ENCODE results near the gene SCD5.

Gene SCD5

GRCh38 chr4:82718162-82718940, 80.2 kb downstream of the SCD5 start:
- no peak for DNase-seq

- DNase-seq, result no peak
These were observed 82.6 kb downstream of the SCD5 start for GRCh38 chr4:82715731-82716617.

GRCh38 chr4:82713856-82714255, 84.7 kb downstream of the SCD5 start:
- DNase-seq, result no peak

DNA sequence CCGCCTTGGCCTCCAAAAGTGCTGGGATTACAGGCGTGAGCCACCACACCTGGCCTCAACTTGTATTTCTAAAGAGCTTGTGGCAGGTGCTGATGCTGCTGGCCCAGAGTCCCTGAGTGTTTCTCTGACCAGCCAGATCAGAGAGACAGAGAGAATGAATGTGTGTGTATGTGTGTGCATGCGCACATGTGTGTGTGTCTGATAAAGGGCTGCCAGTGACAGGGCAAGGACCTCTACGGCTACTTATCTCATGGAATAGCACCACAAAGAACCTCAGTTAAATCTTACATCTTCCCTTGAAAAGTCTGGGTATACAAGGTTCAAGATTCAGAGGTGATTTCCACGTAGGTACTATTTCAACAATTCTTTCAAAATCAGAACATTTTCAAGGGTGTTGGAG, 86.0 kb downstream of the SCD5 start:
- no peak for DNase-seq

DNA sequence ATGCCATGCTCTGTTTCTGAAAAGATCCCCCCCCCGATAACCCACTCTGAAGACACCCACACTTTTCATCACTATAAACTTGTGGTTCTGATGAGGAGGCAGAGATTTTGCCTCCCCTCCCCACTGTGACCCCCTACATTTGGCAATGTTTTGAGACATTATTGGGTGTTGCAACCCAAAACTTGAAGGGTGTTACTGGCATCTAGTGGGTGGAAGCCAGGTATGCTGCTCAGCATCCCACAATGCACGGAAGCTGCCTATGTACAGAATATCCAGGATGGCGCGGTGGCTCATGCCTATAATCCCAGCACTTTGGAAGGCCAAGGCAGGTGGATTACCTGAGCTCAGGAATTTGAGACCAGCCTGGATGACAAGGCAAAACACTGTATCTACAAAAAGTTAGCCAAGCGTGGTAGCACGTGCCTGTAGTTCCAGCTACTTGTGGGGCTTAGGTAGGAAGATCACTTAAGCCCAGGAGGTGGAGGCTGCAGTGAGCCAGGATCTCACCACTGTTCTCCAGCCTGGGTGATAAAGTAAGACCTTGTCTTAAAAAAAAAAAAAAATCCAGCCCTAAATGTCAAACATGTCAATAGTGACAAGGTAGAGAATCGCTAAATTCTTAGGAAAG, 87.3 kb downstream of the SCD5 start:
- DNase-seq, result no peak

DNA sequence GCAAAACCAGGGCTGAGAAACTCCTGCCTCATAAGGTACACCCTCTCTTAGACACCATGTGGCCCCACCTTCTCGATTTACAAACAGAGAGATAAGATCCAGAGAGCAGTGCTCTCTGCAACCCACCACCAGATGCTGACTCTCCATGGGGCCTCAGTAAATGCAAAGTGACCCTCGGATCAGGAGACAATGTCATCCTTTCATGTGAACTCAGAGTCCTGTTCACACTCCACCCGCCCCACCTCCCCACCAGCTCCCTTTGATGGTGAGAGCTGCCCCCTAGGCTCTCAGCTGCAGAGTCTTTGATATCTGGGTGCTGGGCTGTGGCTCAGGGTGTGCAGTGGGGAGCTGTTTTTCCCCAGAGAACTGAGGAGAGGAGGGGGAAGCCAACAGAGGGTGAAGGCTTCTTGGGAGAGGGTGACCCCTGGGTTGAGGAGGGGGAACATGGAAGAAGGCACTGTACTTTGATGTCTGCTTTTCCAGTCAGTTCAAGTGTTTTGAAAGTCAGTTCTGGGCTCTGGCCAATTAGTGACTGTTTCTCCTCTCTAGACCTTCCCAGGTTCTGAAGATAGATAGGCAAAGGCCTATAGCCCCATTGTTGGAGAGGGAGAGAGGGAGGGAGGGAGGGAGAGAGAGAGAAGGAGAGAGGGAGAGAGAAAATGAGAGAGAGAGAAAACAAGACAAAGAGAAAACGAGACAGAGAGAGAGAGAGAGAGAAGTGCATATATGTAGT, 88.2 kb downstream of the SCD5 start:
- no peak for DNase-seq

GRCh38 chr4:82708982-82709381, 89.6 kb downstream of the SCD5 start:
- DNase-seq, result no peak

DNA sequence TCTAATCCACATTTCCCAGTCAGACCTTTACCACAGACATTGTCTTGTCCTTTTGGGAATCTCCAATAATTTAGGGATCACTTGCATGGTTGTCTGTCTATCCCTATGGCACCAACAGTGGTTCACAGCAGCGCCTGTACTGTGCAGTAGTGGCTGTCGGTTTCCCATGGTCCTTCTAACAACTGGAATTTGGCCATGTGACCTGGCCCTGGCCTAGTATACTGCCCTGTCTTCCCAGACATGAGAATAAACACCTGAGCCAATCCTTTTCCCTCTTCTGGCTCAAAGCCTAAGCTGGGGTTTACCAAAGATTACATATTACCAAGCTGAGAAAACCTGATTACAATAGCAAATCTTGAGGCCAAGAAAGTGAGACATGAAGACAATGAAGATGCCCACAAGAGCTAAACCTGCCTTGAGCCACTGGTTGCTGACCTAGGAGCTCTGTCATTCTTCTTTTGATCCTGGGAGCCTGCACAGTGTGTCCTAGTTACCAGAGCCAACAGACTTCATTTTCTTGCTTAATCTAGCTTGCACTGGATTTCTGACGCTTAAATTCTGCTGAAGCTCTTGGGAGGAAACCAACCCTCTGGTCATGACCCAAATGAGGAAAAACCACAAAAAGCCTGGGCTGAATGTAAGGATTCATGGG, 92.1 kb downstream of the SCD5 start:
- no peak for DNase-seq

DNA sequence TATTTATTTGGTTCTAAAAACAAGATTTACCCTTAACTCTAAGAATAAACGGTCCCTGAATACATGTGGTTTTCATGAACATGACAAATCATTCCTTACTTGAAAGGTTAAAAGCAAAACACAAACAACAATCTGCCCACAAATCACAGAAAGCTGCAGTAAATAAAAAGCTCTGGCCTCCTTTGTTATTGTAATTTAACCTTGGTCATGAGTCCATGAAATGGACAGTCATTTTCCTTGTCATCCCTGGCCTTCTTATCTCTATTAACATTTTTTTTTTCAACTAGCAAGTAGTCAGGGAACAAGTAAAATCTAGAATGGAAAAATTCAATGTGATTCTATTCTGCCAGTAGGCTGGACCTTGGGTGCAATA, 92.7 kb downstream of the SCD5 start:
- DNase-seq, result no peak

DNA sequence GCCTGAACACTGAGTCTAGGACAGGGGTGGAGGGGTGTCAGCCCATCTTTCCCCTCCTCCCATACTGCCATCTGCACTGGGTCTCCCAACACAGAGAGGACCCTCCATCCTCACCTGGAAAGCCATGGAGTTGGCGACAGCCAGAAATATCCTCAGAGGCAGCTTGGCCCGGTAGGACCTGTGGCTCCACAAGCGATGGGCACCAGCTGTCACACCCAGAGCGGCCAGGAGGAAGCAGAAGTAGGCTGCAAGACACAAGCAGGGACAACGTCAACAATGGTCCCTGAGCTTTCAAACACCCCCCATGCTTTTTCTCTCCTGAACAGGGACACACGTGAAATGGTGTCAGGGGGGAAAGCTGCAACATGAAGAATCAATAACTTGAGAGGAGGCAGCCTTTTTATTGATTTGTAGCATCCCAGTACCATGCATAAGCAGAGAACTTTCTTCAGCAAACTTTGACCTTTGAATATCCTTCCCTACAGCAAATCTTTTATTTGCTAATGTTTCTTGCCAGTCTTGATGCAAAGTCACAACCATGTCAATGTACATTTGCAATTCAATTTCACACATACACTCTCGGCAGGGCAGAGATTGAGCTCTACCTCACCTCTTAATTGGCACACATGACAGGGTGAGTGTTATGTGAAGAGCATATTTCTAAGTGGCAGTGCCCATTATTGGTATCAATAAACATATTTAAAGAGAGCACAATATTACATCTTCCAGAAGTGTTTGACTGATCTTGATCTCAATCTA, 93.2 kb downstream of the SCD5 start:
- DNase-seq, result peak in 1 of 3 experiments; percentile 29

GRCh38 chr4:82704156-82704555, 94.4 kb downstream of the SCD5 start:
- no peak for DNase-seq

- DNase-seq, result no peak
These were observed 100.2 kb downstream of the SCD5 start for GRCh38 chr4:82698412-82698811.

DNA sequence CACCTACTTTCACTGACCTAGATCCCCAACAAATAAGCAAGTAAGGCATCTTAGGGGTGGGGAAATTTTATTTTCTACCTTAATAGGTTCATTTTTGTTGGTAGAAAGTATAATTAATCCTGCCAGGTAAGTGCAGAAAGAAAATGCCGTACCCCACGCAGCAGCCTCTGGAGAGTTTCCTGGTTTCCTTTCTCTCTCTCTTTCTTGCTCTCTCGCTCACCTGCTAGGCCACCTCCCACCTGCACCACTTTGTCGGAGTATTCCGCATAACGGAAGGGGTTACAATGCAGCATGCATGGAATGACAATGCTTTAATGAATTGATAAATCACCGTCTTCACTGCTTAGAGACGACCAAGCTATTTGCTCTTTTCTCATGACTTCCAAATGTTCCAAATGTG, 101.0 kb downstream of the SCD5 start:
- DNase-seq, result no peak

DNA sequence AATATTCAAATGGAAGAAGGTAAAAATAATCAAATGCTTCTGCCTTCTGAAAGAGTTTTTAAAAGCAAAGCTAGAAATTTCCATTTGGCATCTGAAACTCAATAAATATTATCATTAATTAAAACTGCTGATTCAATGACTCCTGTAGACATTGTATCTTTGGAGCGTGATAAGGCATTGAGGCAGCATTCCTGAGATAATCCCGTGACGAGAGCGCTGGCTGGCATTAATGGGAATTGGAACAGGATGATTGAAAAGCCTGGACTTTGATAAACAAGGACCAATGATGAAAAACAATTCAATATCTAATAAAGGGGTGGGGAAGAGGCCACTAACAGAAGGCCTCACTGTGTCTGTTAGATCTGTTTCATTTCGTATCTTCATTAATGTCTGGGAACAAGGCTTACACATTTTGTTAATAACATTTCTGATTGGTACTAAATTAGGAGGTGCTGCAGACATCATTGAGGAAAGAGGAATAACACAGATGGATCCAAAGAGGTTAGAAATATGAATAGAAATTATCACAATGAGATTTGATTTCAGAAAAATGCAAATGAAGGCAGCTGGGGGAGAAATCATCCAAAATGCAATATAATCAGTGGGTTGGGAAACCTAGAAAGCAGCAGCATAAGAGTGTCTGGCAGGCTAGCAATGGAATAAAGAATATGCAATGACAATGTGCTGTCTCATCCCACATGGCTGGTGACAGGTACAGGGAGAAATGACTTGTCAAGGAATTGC, 102.3 kb downstream of the SCD5 start:
- DNase-seq, result no peak

- no peak for DNase-seq
These were observed 103.7 kb downstream of the SCD5 start for GRCh38 chr4:82694892-82695291.

- no peak for DNase-seq
These were observed 104.5 kb downstream of the SCD5 start for GRCh38 chr4:82694046-82694445.

GRCh38 chr4:82692101-82692780, 106.4 kb downstream of the SCD5 start:
- no peak for DNase-seq

GRCh38 chr4:82691431-82691830, 107.2 kb downstream of the SCD5 start:
- no peak for DNase-seq

DNA sequence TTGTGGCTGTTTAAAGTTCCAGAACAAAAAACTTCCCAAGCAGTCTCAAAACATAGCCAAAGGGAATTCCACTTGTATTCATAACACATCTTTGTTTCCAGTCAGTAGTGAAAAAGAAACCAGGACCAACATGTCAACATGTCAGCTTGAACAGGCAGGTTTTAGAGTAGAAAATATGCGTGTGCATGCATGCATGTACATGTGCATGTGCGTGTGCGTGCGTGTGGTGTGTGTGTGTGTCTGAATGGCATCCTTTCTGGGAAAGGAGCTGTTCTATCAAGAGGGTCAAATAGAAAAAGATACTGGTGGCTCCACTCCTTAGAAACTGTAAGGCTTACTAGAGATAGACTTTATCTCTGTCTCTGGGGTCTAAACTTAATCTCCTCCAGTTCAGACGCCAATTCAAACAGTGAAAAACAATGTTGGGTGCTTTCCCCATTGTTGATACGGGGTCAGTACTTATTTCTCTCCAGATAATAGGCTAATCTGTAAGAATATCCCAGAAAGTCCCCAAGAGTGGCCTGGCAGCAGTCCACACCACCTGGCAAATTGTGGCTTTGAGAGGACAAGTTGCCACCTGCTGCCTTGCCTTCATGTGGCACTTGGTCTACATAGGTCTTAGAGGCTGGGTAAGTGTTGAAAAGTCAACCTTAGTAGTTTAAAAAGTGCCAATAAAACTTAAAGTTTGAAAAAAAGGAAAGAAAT, 110.4 kb downstream of the SCD5 start:
- peak in 1 of 3 experiments; percentile 19 for DNase-seq

DNA sequence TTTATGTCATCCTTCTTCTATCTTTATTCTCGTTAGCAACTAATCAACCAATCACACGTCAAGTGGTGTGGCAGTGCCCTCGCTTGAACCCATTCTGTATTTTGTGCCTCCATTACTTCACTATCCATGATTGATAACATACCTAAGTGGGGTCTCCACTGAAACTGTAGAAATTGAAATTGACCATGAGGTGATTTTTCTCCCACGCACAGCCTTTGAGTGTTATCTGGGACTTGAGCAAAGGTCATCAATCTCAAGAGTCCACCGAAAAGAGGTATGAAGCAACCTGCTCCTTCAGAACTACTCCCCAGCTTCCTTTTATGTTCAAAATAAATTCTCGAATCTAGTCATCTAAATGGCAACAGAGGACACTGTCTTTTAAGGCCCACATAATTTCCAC, 111.1 kb downstream of the SCD5 start:
- DNase-seq, result no peak
